Tibial artery (tissue), 4 donors: ENCODE measurements around the gene GABBR2.

Experiments used
- DNase-seq, 2 donors: peaks; one replicate each; pipeline ENCODE4 v3.0.0-alpha.2; 2019
- H3K27ac ChIP-seq, 2 donors: fragments of 200-600 bp; sonication (generic) in 1 of 2; 1 replicate in 1 of 2; 2 replicates in 1 of 2; pipeline ENCODE4 v1.5.1; 2018 to 2019; ENCODE audit warnings: mild to moderate bottlenecking in 1 of 2
- H3K27me3 ChIP-seq, 2 donors: fragments of 200-600 bp; sonication (generic) in 1 of 2; one replicate each; pipeline versions ENCODE4 v1.5.1 to v1.6.0; 2016 to 2019
- H3K36me3 ChIP-seq, 3 donors: fragments of 200-600 bp; sonication (generic) in 2 of 3; one replicate each; pipeline ENCODE4 v1.5.1; 2016 to 2019; ENCODE audit warnings: mild to moderate bottlenecking in 2 of 3
- H3K4me1 ChIP-seq, 4 donors: fragments of 200-600 bp; sonication (generic) in 2 of 4; 1 replicate in 3 of 4; 2 replicates in 1 of 4; pipeline ENCODE4 v1.5.1; 2016 to 2019
- H3K4me3 ChIP-seq, 2 donors: fragments of 200-600 bp; sonication (generic) in 1 of 2; 1 replicate in 1 of 2; 2 replicates in 1 of 2; pipeline ENCODE4 v1.5.1; 2018 to 2019; ENCODE audit warnings: mild to moderate bottlenecking in 2 of 2
- H3K9me3 ChIP-seq, 3 donors: fragments of 200-600 bp; sonication (generic) in 1 of 3; one replicate each; pipeline ENCODE4 v1.5.1; 2016 to 2019
- CTCF ChIP-seq, 2 experiments: fragments of 200-600 bp in 1 of 2; fragments of 450-650 bp in 1 of 2; IDR thresholded peaks; one replicate each; pipeline ENCODE4 v1.5.1; 2017 to 2019; ENCODE audit warnings: antibody characterized with exemption in 2 of 2, mild to moderate bottlenecking in 1 of 2, moderate library complexity in 1 of 2
- intact Hi-C: fragments of 100-400 bp; cut with DNase I; formaldehyde crosslinking; loops from one replicate; pipeline ENCODE4 v1.15.0; 2023; ENCODE audit warnings: low total_unique reads

GABBR2 gene

DNA sequence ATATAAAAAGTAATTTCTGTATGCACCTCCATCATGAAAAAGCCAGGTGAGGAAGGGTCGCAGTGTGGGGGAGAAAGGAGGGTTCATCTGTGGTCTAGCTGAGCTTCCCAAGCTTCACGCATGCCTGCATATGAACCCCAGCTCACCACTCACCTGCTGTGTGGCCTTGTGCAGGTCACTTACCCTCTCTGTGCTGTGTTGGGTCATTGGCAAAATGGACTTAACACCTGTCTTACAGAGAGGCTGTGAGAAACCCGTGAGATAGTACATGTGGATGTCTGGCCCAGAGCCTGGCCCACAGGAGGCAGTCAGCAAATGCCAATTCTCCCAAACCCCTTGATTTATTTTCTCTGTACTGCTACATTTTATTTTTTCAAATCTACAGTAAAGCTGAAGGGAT, 88.9 kb downstream of the GABBR2 start:
- H3K27me3 ChIP-seq, result peaks cover 0 to 5% of the 10 kb centered on the region in 2 donors
- H3K9me3 ChIP-seq, result no peaks in the 10 kb centered on the region
- DNase-seq, result no peak
- intact Hi-C loops, result no loop called here
- H3K4me1 ChIP-seq, result no peaks in the 10 kb centered on the region
- no peak overlapping the region for H3K4me3 ChIP-seq
- H3K36me3 ChIP-seq, result no peaks in the 10 kb centered on the region
- TF ChIP-seq CTCF (IDR thresholded peaks at IDR 0.05), result no peak
- no peak overlapping the region for H3K27ac ChIP-seq

GRCh38 chr9:98615633-98616032, 93.1 kb downstream of the GABBR2 start:
- Histone ChIP-seq H3K9me3 (no peaks in the 10 kb centered on the region), H3K36me3 (no peaks in the 10 kb centered on the region), H3K27me3 (no peaks in the 10 kb centered on the region), H3K4me1 (no peaks in the 10 kb centered on the region), H3K4me3 (no peak overlapping the region), H3K27ac (no peak overlapping the region)
- intact Hi-C loops, result no loop called here
- no peak for DNase-seq
- TF ChIP-seq CTCF (IDR thresholded peaks at IDR 0.05), result no peak

DNA sequence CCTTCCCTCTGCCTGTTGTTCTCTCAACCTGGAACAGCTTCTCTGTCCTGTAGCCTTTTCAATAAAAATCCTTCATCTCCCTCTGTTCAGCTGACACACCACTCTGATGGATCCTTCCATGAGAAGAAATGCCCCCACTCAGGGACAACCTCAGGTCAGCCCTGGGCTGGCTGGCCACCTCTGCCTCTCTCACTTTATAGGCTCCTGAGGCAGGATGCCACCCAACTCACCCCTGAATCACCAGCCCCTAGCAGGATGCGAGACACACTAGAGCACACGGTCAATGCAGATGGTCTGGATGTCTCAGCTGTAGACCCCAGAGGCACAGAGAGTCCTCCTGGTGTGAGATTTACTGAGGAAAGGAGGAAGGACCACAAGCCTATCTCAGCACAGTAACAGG, 93.8 kb downstream of the GABBR2 start:
- Histone ChIP-seq H3K4me1 (no peaks in the 10 kb centered on the region), H3K4me3 (no peak overlapping the region), H3K27me3 (no peaks in the 10 kb centered on the region), H3K36me3 (no peaks in the 10 kb centered on the region), H3K27ac (no peak overlapping the region), H3K9me3 (no peaks in the 10 kb centered on the region)
- intact Hi-C loops, result no loop called here
- no peak for TF ChIP-seq CTCF (IDR thresholded peaks at IDR 0.05)
- no peak for DNase-seq

GRCh38 chr9:98612061-98612752, 96.5 kb downstream of the GABBR2 start:
- TF ChIP-seq CTCF (IDR thresholded peaks at IDR 0.05), result no peak
- H3K27ac ChIP-seq, result no peak overlapping the region
- no peak overlapping the region for H3K4me3 ChIP-seq
- no peaks in the 10 kb centered on the region for H3K4me1 ChIP-seq
- intact Hi-C loops, result no loop called here
- no peak for DNase-seq
- peaks cover 0 to 6% of the 10 kb centered on the region in 2 donors for H3K27me3 ChIP-seq
- no peaks in the 10 kb centered on the region for H3K36me3 ChIP-seq
- H3K9me3 ChIP-seq, result no peaks in the 10 kb centered on the region

DNA sequence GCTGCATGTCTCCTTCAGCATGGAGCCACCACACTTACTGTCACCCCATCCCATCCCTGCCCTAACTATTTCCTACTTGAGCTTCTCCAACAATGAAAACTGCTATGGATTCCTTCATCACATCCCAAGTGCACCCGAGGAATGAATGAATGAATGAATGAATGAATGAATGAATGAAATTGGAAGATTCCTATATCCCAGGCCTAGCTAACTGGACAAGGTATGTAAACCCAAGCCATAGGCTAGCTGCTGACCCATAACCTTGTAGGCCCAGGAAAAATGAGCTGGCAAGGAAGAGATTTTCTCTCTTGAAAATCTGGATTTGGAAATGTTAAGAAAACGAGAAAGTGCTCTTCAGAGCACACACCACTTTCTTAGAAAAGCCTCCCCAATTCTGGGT, 97.4 kb downstream of the GABBR2 start:
- no peak for TF ChIP-seq CTCF (IDR thresholded peaks at IDR 0.05)
- Histone ChIP-seq H3K27me3 (peaks cover 0 to 6% of the 10 kb centered on the region in 2 donors), H3K27ac (no peak overlapping the region), H3K36me3 (no peaks in the 10 kb centered on the region), H3K4me3 (no peak overlapping the region), H3K9me3 (no peaks in the 10 kb centered on the region), H3K4me1 (no peaks in the 10 kb centered on the region)
- intact Hi-C loops, result no loop called here
- DNase-seq, result no peak

DNA sequence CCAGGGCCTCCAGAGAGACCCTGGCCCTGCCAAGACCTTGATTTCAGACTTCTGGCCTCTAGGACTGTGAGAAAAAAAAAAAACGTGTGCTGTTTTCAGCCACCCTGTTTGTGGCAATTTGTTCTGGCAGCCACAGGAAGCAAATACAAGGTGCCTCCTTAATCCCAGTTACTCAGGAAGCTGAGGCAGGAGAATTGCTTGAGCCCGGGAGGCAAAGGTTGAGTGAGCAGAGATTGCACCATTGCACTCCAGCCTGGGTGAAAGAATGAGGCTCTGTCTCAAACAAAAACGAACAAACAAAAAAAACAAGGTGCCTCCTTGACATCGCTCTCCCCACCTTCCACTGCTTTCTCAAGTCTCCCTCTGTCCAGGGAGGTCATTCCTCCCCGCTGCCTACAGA, 98.0 kb downstream of the GABBR2 start:
- Histone ChIP-seq H3K4me1 (no peaks in the 10 kb centered on the region), H3K27ac (no peak overlapping the region), H3K36me3 (no peaks in the 10 kb centered on the region), H3K27me3 (peaks cover 0 to 6% of the 10 kb centered on the region in 2 donors), H3K9me3 (no peaks in the 10 kb centered on the region), H3K4me3 (no peak overlapping the region)
- no peak for DNase-seq
- TF ChIP-seq CTCF (IDR thresholded peaks at IDR 0.05), result no peak
- intact Hi-C loops, result no loop called here
